ENCODE data around the gene C20orf202.
"Not testable (repeated sequence)": the region's sequence is repeated elsewhere in the genome, so short reads cannot be mapped to it uniquely, and the experiment has no call there.

The C20orf202 gene

DNA sequence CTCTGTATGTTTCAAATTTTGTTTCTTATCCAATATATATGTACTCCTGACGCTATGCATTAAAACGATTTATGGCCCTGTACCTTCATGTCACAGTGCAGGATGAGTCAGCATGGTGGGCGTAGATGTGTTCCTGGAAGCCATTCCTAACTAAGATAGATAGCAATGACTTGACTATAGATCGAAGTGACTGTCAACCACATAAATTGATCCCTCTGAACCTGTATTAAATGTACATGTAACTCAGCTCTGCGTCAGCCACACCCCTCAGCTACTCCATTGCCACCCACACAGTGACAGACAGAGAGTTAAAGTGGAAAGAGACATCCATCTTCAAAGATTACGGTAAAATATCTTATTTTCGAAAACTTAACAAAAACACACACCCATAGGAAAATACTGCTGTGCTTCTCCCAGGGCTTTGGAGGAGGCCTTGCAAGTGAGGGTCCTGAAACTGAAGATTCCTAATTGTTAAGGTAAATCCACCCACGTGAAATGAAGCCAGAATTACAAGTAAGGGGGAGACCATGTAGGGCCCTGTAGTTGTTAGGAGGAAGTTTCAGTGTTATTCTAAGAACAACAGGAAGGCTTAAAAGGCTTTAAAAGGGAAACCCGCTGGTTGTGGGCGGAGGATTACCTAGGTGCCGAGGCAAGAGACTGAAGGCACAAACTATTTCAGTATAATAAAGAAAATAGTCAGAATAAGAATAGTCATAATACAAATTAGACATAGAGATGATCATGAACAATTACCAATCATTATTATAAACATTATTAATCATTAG lies 12.3 kb downstream of the C20orf202 start:
- H3K9me3 ChIP-seq (ENCODE audit: low read length): no peaks in the 10 kb centered on the region
- H3K36me3 ChIP-seq (ENCODE audit: insufficient read depth, low read length): no peaks in the 10 kb centered on the region
- H3K9me2 ChIP-seq (ENCODE audit: low read depth, low read length): no peaks in the 10 kb centered on the region
- TF ChIP-seq, protein P1, sequence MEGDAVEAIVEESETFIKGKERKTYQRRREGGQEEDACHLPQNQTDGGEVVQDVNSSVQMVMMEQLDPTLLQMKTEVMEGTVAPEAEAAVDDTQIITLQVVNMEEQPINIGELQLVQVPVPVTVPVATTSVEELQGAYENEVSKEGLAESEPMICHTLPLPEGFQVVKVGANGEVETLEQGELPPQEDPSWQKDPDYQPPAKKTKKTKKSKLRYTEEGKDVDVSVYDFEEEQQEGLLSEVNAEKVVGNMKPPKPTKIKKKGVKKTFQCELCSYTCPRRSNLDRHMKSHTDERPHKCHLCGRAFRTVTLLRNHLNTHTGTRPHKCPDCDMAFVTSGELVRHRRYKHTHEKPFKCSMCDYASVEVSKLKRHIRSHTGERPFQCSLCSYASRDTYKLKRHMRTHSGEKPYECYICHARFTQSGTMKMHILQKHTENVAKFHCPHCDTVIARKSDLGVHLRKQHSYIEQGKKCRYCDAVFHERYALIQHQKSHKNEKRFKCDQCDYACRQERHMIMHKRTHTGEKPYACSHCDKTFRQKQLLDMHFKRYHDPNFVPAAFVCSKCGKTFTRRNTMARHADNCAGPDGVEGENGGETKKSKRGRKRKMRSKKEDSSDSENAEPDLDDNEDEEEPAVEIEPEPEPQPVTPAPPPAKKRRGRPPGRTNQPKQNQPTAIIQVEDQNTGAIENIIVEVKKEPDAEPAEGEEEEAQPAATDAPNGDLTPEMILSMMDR (IDR thresholded peaks at IDR 0.05; ENCODE audit: low read length): no peak
- no peak for TF ChIP-seq EZH2 (IDR thresholded peaks at IDR 0.05; ENCODE audit: borderline replicate concordance, low read length)
- no peaks in the 10 kb centered on the region for H3K4me1 ChIP-seq (ENCODE audit: insufficient read depth, low read length, severe bottlenecking)
- no peak overlapping the region for H3K4me2 ChIP-seq (ENCODE audit: low read length)
- no peak overlapping the region for H3K27ac ChIP-seq (ENCODE audit: low read depth, low read length, poor library complexity, severe bottlenecking)
- no peaks in the 10 kb centered on the region for H3K79me2 ChIP-seq (ENCODE audit: insufficient read depth, low read length)
- no peaks in the 10 kb centered on the region for H3F3A ChIP-seq (ENCODE audit: insufficient read depth, low read length)
- no peaks in the 10 kb centered on the region for H3K27me3 ChIP-seq (ENCODE audit: insufficient read depth, low read length)
- H3K4me3 ChIP-seq (ENCODE audit: low read depth, low read length, poor library complexity, severe bottlenecking): no peak overlapping the region
- no peaks in the 10 kb centered on the region for H4K20me1 ChIP-seq (ENCODE audit: insufficient read depth, low read length)
- H2AFZ ChIP-seq (ENCODE audit: low read length): no peak overlapping the region
- no peak overlapping the region for H3K9ac ChIP-seq (ENCODE audit: low read length)

GRCh38 chr20:1216527-1217427 lies 13.5 kb downstream of the C20orf202 start:
- H3K27me3 ChIP-seq (ENCODE audit: insufficient read depth, low read length); H2AFZ ChIP-seq (ENCODE audit: low read length); H3K4me3 ChIP-seq (ENCODE audit: low read depth, low read length, poor library complexity, severe bottlenecking); H3K9ac ChIP-seq (ENCODE audit: low read length); H3K27ac ChIP-seq (ENCODE audit: low read depth, low read length, poor library complexity, severe bottlenecking); H3K4me1 ChIP-seq (ENCODE audit: insufficient read depth, low read length, severe bottlenecking); H3F3A ChIP-seq (ENCODE audit: insufficient read depth, low read length); H3K36me3 ChIP-seq (ENCODE audit: insufficient read depth, low read length); H3K79me2 ChIP-seq (ENCODE audit: insufficient read depth, low read length); H4K20me1 ChIP-seq (ENCODE audit: insufficient read depth, low read length); H3K4me2 ChIP-seq (ENCODE audit: low read length); H3K9me3 ChIP-seq (ENCODE audit: low read length); H3K9me2 ChIP-seq (ENCODE audit: low read depth, low read length): not testable (repeated sequence)

DNA sequence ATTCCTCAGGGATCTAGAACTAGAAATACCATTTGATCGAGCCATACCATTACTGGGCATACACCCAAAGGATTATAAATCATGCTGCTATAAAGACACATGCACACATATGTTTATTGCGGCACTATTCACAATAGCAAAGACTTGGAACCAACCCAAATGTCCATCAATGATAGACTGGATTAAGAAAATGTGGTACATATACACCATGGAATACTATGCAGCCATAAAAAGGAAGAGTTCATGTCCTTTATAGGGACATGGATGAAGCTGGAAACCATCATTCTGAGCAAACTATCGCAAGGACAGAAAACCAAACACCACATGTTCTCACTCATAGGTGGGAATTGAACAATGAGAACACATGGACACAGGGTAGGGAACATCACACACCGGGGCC lies 19.5 kb downstream of the C20orf202 start:
- H4K20me1 ChIP-seq (ENCODE audit: insufficient read depth, low read length); H3K9ac ChIP-seq (ENCODE audit: low read length): not testable (repeated sequence)

GRCh38 chr20:1224205-1224890 lies 21.1 kb downstream of the C20orf202 start:
- Histone ChIP-seq H4K20me1 (ENCODE audit: insufficient read depth, low read length) (no peaks in the 10 kb centered on the region), H3K4me1 (ENCODE audit: insufficient read depth, low read length, severe bottlenecking) (no peaks in the 10 kb centered on the region), H2AFZ (ENCODE audit: low read length) (no peak overlapping the region), H3K9me2 (ENCODE audit: low read depth, low read length) (no peaks in the 10 kb centered on the region), H3K79me2 (ENCODE audit: insufficient read depth, low read length) (no peaks in the 10 kb centered on the region), H3K27me3 (ENCODE audit: insufficient read depth, low read length) (no peaks in the 10 kb centered on the region), H3K27ac (ENCODE audit: low read depth, low read length, poor library complexity, severe bottlenecking) (no peak overlapping the region), H3F3A (ENCODE audit: insufficient read depth, low read length) (no peaks in the 10 kb centered on the region), H3K9me3 (ENCODE audit: low read length) (no peaks in the 10 kb centered on the region), H3K4me3 (ENCODE audit: low read depth, low read length, poor library complexity, severe bottlenecking) (no peak overlapping the region), H3K36me3 (ENCODE audit: insufficient read depth, low read length) (no peaks in the 10 kb centered on the region), H3K4me2 (ENCODE audit: low read length) (no peak overlapping the region), H3K9ac (ENCODE audit: low read length) (no peak overlapping the region)
- TF ChIP-seq EZH2 (IDR thresholded peaks at IDR 0.05; ENCODE audit: borderline replicate concordance, low read length): no peak
- TF ChIP-seq, protein P1 (IDR thresholded peaks at IDR 0.05; ENCODE audit: low read length): no peak

More for the DNA sequence above, 19.5 kb downstream of the C20orf202 start:
- not testable (repeated sequence) for H3K27ac ChIP-seq (ENCODE audit: low read depth, low read length, poor library complexity, severe bottlenecking); H3K9me3 ChIP-seq (ENCODE audit: low read length); H3K4me3 ChIP-seq (ENCODE audit: low read depth, low read length, poor library complexity, severe bottlenecking); H3K9me2 ChIP-seq (ENCODE audit: low read depth, low read length); H3K36me3 ChIP-seq (ENCODE audit: insufficient read depth, low read length); H3K27me3 ChIP-seq (ENCODE audit: insufficient read depth, low read length); H3K4me2 ChIP-seq (ENCODE audit: low read length); H2AFZ ChIP-seq (ENCODE audit: low read length); H3K4me1 ChIP-seq (ENCODE audit: insufficient read depth, low read length, severe bottlenecking); H3K79me2 ChIP-seq (ENCODE audit: insufficient read depth, low read length); H3F3A ChIP-seq (ENCODE audit: insufficient read depth, low read length)
